K562 (cell line): ENCODE data around the gene SEC24C. TPM values are rescaled to one million over a fixed set of nuclear protein-coding genes. Genes with fewer than 3 reads are reported as not detected.
A peak's percentile ranks its signal among the peaks of the same experiment; 100 is the strongest.

Experiments used
- CBFA2T2 ChIP-seq: fragments of 450-650 bp; conservative IDR thresholded peaks from 2 replicates; pipeline ENCODE4 v1.6.1; 2017; ENCODE audit warnings: mild to moderate bottlenecking
- CBFA2T3 ChIP-seq: fragments of 450-650 bp; IDR thresholded peaks from 2 replicates; pipeline ENCODE4 v1.6.1; 2017
- CXXC5 ChIP-seq: fragments of 250-450 bp; sonication (Bioruptor Pico); IDR thresholded peaks from 2 replicates; pipeline ENCODE4 v1.8.0; 2022; ENCODE audit warnings: inconsistent platforms, mild to moderate bottlenecking, moderate library complexity
- DACH1 ChIP-seq: fragments of 450-650 bp; IDR thresholded peaks from 2 replicates; pipeline ENCODE4 v1.6.1; 2018; ENCODE audit not compliant: partially characterized antibody
- ETV5 ChIP-seq: sonication (generic); formaldehyde crosslinking; IDR thresholded peaks from 2 replicates; pipeline ENCODE4 v1.4.0; 2020; ENCODE audit warnings: low read depth, mild to moderate bottlenecking, missing genetic modification reagents
- EZH2 ChIP-seq: IDR thresholded peaks from 2 replicates; pipeline ENCODE4 v1.6.1; 2012; ENCODE audit warnings: low read depth, mild to moderate bottlenecking, inconsistent platforms, low read length, borderline replicate concordance
- JUN ChIP-seq, 2 experiments: sonication (generic) in 1 of 2; formaldehyde crosslinking in 1 of 2; IDR thresholded peaks; 2 replicates each; pipeline versions ENCODE4 v1.6.1 to v1.8.0; 2012 to 2022; ENCODE audit warnings: borderline replicate concordance in 2 of 2, mild to moderate bottlenecking in 2 of 2, improper control_type of control experiment in 1 of 2, low read depth in 1 of 2, low read length in 1 of 2, missing genetic modification reagents in 1 of 2
- MTA3 ChIP-seq: fragments of 450-650 bp; formaldehyde crosslinking; IDR thresholded peaks from 2 replicates; pipeline ENCODE4 v1.6.1; 2017; ENCODE audit warnings: mild to moderate bottlenecking, borderline replicate concordance
- MYBL2 ChIP-seq, 2 experiments: fragments of 450-650 bp in 1 of 2; sonication (generic) in 1 of 2; formaldehyde crosslinking in 1 of 2; IDR thresholded peaks; 2 replicates each; pipeline versions ENCODE4 v1.6.1 to v1.8.1; 2017 to 2022; ENCODE audit warnings: borderline replicate concordance in 1 of 2, inconsistent platforms in 1 of 2, low read depth in 1 of 2, mild to moderate bottlenecking in 1 of 2, missing genetic modification reagents in 1 of 2, moderate library complexity in 1 of 2
- NCOR1 ChIP-seq: fragments of 450-650 bp; IDR thresholded peaks from 2 replicates; pipeline ENCODE4 v1.6.1; 2016; ENCODE audit warnings: mild to moderate bottlenecking, moderate library complexity
- PML ChIP-seq: IDR thresholded peaks from 2 replicates; pipeline ENCODE4 v1.6.1; 2012; ENCODE audit warnings: low read length, inconsistent platforms
- RUNX1 ChIP-seq: sonication (generic); IDR thresholded peaks from 2 replicates; pipeline ENCODE4 v1.6.1; 2016; ENCODE audit warnings: antibody characterized with exemption, low read depth
- TAF1 ChIP-seq: IDR thresholded peaks from 2 replicates; pipeline ENCODE4 v1.6.1; 2011; ENCODE audit warnings: mild to moderate bottlenecking, low read length, moderate library complexity; ENCODE audit not compliant: insufficient read depth, control insufficient read depth, severe bottlenecking; ENCODE audit errors: extremely low read depth
- TAF9B ChIP-seq: fragments of 450-650 bp; IDR thresholded peaks from 2 replicates; pipeline ENCODE4 v1.6.1; 2018; ENCODE audit warnings: mild to moderate bottlenecking; ENCODE audit not compliant: partially characterized antibody
- TCF3 ChIP-seq: sonication (generic); formaldehyde crosslinking; IDR thresholded peaks from 2 replicates; pipeline ENCODE4 v1.4.0; 2020; ENCODE audit warnings: mild to moderate bottlenecking, missing genetic modification reagents
- TCFL5 ChIP-seq: fragments of 250-450 bp; sonication (Bioruptor Pico); conservative IDR thresholded peaks from 2 replicates; pipeline ENCODE4 v1.6.1; 2021; ENCODE audit warnings: mild to moderate bottlenecking, moderate library complexity, matching md5 sums
- ZBTB1 ChIP-seq: sonication (generic); formaldehyde crosslinking; IDR thresholded peaks from 2 replicates; pipeline ENCODE4 v1.8.1; 2023; ENCODE audit warnings: missing genetic modification reagents, low read depth, mild to moderate bottlenecking, borderline replicate concordance
- ZBTB12 ChIP-seq: fragments of 250-450 bp; sonication (Bioruptor Pico); IDR thresholded peaks from 2 replicates; pipeline ENCODE4 v1.4.0; 2020
- ZBTB8A ChIP-seq: fragments of 450-650 bp; IDR thresholded peaks from 2 replicates; pipeline ENCODE4 v1.6.1; 2018; ENCODE audit warnings: mild to moderate bottlenecking, moderate library complexity; ENCODE audit not compliant: partially characterized antibody
- ZNF282 ChIP-seq: sonication (generic); formaldehyde crosslinking; IDR thresholded peaks from 2 replicates; pipeline ENCODE4 v1.8.1; 2023; ENCODE audit warnings: missing genetic modification reagents
- ZNF384 ChIP-seq: IDR thresholded peaks from 2 replicates; pipeline ENCODE4 v1.6.1; 2012; ENCODE audit warnings: low read depth, low read length, improper control_type of control experiment
- polyA plus RNA-seq, 8 experiments: library from polyadenylated mRNA; depleted of rRNA in 4 of 8; stranded (reverse) in 5 of 8; unstranded in 3 of 8; fragments of >200 nt; fragmentation: Nextera tagmentation in 2 of 8; fragmentation: Illumina TruSeq in 1 of 8; extraction: Ambion mirVana in 2 of 8; extraction: Trizol in 1 of 8; gene quantifications; 2 replicates each; pipeline versions ENCODE4 v1.2.1 to v1.2.3, GENCODE V29; 2011 to 2014; ENCODE audit warnings: inconsistent platforms in 1 of 8, missing spikeins in 1 of 8
- total RNA-seq, 7 experiments: library from RNA; depleted of rRNA in 6 of 7; stranded (reverse); fragments of >200 nt in 6 of 7; fragmentation: Illumina TruSeq in 2 of 7; extraction: Trizol in 2 of 7; gene quantifications; 2 replicates each; pipeline versions ENCODE4 v1.2.1 to v1.2.3, GENCODE V29; 2011 to 2021; ENCODE audit warnings: low replicate concordance in 1 of 7
- TF ChIP-seq, protein P1 (sequence below), 2 experiments: fragments of 200-800 bp in 1 of 2; sonication (Bioruptor generic) in 1 of 2; sonication (generic) in 1 of 2; formaldehyde crosslinking in 1 of 2; IDR thresholded peaks in 1 of 2; conservative IDR thresholded peaks in 1 of 2; 2 replicates each; pipeline versions ENCODE4 v1.5.0 to v1.6.1; 2016 to 2020; ENCODE audit warnings: missing compliant biosample characterization in 1 of 2, missing genetic modification characterization in 1 of 2, missing genetic modification reagents in 1 of 2
- TF ChIP-seq, protein P2 (sequence below): fragments of 250-450 bp; sonication (Bioruptor Pico); IDR thresholded peaks from 2 replicates; pipeline ENCODE4 v1.4.0; 2020; ENCODE audit warnings: mild to moderate bottlenecking

The SEC24C gene
- total and polyA plus RNA-seq, 9 of the 15 experiments (the other 6 are each of a cell fraction or from before 2014, with no cell fraction given): 19.0 to 115 (median 70.5) TPM

- TF ChIP-seq TAF9B: no peak
- no peak for TF ChIP-seq ZBTB12 (CRISPR knock-in tag)
- TF ChIP-seq MYBL2 (IDR thresholded peaks at IDR 0.05; ENCODE audit: low read depth): no peak
- no peak for TF ChIP-seq MYBL2 (CRISPR knock-in tag; IDR thresholded peaks at IDR 0.05; ENCODE audit: borderline replicate concordance)
- peak; percentile 79 for TF ChIP-seq ZNF384
- TF ChIP-seq TCFL5 (CRISPR knock-in tag): no peak
- TF ChIP-seq, protein P1, sequence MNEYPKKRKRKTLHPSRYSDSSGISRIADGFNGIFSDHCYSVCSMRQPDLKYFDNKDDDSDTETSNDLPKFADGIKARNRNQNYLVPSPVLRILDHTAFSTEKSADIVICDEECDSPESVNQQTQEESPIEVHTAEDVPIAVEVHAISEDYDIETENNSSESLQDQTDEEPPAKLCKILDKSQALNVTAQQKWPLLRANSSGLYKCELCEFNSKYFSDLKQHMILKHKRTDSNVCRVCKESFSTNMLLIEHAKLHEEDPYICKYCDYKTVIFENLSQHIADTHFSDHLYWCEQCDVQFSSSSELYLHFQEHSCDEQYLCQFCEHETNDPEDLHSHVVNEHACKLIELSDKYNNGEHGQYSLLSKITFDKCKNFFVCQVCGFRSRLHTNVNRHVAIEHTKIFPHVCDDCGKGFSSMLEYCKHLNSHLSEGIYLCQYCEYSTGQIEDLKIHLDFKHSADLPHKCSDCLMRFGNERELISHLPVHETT (CRISPR knock-in tag; conservative IDR thresholded peaks at IDR 0.05 in 1 of 2, IDR thresholded peaks at IDR 0.05 in 1 of 2): no peak
- TF ChIP-seq CBFA2T3: peak; percentile 74
- TF ChIP-seq CXXC5 (CRISPR knock-in tag): 0 out of 2 replicates have a peak, but pooled peaks have one; percentile 41
- no peak for TF ChIP-seq ZNF282 (CRISPR knock-in tag)
- no peak for TF ChIP-seq ZBTB1 (CRISPR knock-in tag)
- TF ChIP-seq JUN (IDR thresholded peaks at IDR 0.05; ENCODE audit: borderline replicate concordance, low read depth, low read length): 0 out of 2 replicates have a peak, but pooled peaks have one; percentile 16
- TF ChIP-seq JUN (CRISPR knock-in tag; IDR thresholded peaks at IDR 0.05; ENCODE audit: borderline replicate concordance): no peak
- TF ChIP-seq NCOR1: 0 out of 2 replicates have a peak, but pooled peaks have one; percentile 29
- peak; percentile 66 for TF ChIP-seq TCF3 (CRISPR knock-in tag)
- no peak for TF ChIP-seq ETV5 (CRISPR knock-in tag)
- 0 out of 2 replicates have a peak, but pooled peaks have one; percentile 13 for TF ChIP-seq RUNX1
- no peak for TF ChIP-seq PML
- no peak for TF ChIP-seq TAF1
- TF ChIP-seq ZBTB8A: no peak
- 0 out of 2 replicates have a peak, but pooled peaks have one; percentile 39 for TF ChIP-seq CBFA2T2
- 0 out of 2 replicates have a peak, but pooled peaks have one; percentile 29 for TF ChIP-seq MTA3
- TF ChIP-seq EZH2: no peak
- TF ChIP-seq DACH1: peak; percentile 82
- TF ChIP-seq, protein P2, sequence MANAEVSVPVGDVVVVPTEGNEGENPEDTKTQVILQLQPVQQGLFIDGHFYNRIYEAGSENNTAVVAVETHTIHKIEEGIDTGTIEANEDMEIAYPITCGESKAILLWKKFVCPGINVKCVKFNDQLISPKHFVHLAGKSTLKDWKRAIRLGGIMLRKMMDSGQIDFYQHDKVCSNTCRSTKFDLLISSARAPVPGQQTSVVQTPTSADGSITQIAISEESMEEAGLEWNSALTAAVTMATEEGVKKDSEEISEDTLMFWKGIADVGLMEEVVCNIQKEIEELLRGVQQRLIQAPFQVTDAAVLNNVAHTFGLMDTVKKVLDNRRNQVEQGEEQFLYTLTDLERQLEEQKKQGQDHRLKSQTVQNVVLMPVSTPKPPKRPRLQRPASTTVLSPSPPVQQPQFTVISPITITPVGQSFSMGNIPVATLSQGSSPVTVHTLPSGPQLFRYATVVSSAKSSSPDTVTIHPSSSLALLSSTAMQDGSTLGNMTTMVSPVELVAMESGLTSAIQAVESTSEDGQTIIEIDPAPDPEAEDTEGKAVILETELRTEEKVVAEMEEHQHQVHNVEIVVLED (CRISPR knock-in tag): no peak
Measured at GRCh38 chr10:73816917-73817729, 73.0 kb downstream of the SEC24C start (continued).
